Glutamatergic neuron (in vitro differentiated cells): ENCODE measurements around the gene SPATA18. TPM values are rescaled to one million over a fixed set of nuclear protein-coding genes. Genes with fewer than 3 reads are reported as not detected.

ENCODE experiments used
- DNase-seq: peaks from one replicate; pipeline ENCODE4 v3.0.0; 2022
- H3K27ac Mint-ChIP-seq: one replicate; pipeline ENCODE4 v1.8.0; 2020; ENCODE audit warnings: mild to moderate bottlenecking, mixed read lengths, inconsistent platforms; ENCODE audit not compliant: unreplicated experiment
- H3K27me3 Mint-ChIP-seq: one replicate; pipeline ENCODE4 v1.8.0; 2020; ENCODE audit warnings: mild to moderate bottlenecking, moderate library complexity, mixed read lengths, inconsistent platforms; ENCODE audit not compliant: unreplicated experiment
- H3K36me3 Mint-ChIP-seq: one replicate; pipeline ENCODE4 v1.8.0; 2020; ENCODE audit warnings: mild to moderate bottlenecking, mixed read lengths, inconsistent platforms; ENCODE audit not compliant: unreplicated experiment
- H3K4me1 Mint-ChIP-seq: one replicate; pipeline ENCODE4 v1.8.0; 2020; ENCODE audit warnings: mild to moderate bottlenecking, low read depth, mixed read lengths, inconsistent platforms; ENCODE audit not compliant: unreplicated experiment
- H3K4me3 Mint-ChIP-seq: one replicate; pipeline ENCODE4 v1.8.0; 2020; ENCODE audit warnings: mild to moderate bottlenecking, mixed read lengths, inconsistent platforms; ENCODE audit not compliant: unreplicated experiment
- H3K9me3 Mint-ChIP-seq: one replicate; pipeline ENCODE4 v1.8.0; 2020; ENCODE audit warnings: mild to moderate bottlenecking, moderate library complexity, mixed read lengths, inconsistent platforms; ENCODE audit not compliant: unreplicated experiment
- CTCF ChIP-seq: fragments of 200-600 bp; sonication (generic); IDR thresholded peaks from one replicate; pipeline ENCODE4 v1.5.0; 2021; ENCODE audit not compliant: partially characterized antibody, unreplicated experiment
- total RNA-seq: library from RNA; stranded (reverse); fragmentation: NEBNext Ultra II Directional; extraction: Animal tissue kit (Norgen Biotek cat#: 25700); gene quantifications from one replicate; pipeline ENCODE4 v1.2.1, GENCODE V29; 2021; ENCODE audit not compliant: unreplicated experiment

Gene SPATA18
- total RNA-seq, 1 donor from 2014 or later, result 3.9 TPM

GRCh38 chr4:52035190-52035589 lies 15.9 kb upstream of the SPATA18 start:
- Mint-ChIP-seq H3K36me3 (peaks cover 4% of the 10 kb centered on the region), H3K27me3 (peaks cover 10% of the 10 kb centered on the region), H3K27ac (no peak overlapping the region), H3K4me1 (peaks cover 34% of the 10 kb centered on the region), H3K9me3 (peaks cover 14% of the 10 kb centered on the region), H3K4me3 (peak overlapping the region; percentile 95)
- TF ChIP-seq CTCF, result no peak
- DNase-seq, result no peak

GRCh38 chr4:52036886-52037530 lies 14.1 kb upstream of the SPATA18 start:
- Mint-ChIP-seq H3K27ac (peak overlapping the region; percentile 98), H3K36me3 (peaks cover 4% of the 10 kb centered on the region), H3K27me3 (peaks cover 10% of the 10 kb centered on the region), H3K9me3 (peaks cover 14% of the 10 kb centered on the region), H3K4me3 (peak overlapping the region; percentile 95), H3K4me1 (peaks cover 34% of the 10 kb centered on the region)
- DNase-seq, result no peak
- no peak for TF ChIP-seq CTCF

- no peak for TF ChIP-seq CTCF
- Mint-ChIP-seq H3K4me3 (peak overlapping the region; percentile 95), H3K9me3 (peaks cover 14% of the 10 kb centered on the region), H3K4me1 (peaks cover 31% of the 10 kb centered on the region), H3K27ac (peak overlapping the region; percentile 98), H3K36me3 (peaks cover 4% of the 10 kb centered on the region), H3K27me3 (peaks cover 12% of the 10 kb centered on the region)
- peak; percentile 78 for DNase-seq
Measured at GRCh38 chr4:52037689-52038102, 13.4 kb upstream of the SPATA18 start.

- H3K4me1 Mint-ChIP-seq, result peaks cover 31% of the 10 kb centered on the region
- peak; percentile 93 for DNase-seq
- no peak for TF ChIP-seq CTCF
- H3K27me3 Mint-ChIP-seq, result peaks cover 12% of the 10 kb centered on the region
- H3K27ac Mint-ChIP-seq, result peak within 1 kb of the TSS; percentile 98
- H3K4me3 Mint-ChIP-seq, result peak within 1 kb of the TSS; percentile 95
- peaks cover 4% of the 10 kb centered on the region for H3K36me3 Mint-ChIP-seq
- peaks cover 14% of the 10 kb centered on the region for H3K9me3 Mint-ChIP-seq
Measured at GRCh38 chr4:52038103-52038912, 12.8 kb upstream of the SPATA18 start, which contains the start of gene SGCB. Gene SGCB, minus strand, starts transcription at chr4:52038299. Its CDS starts 40 bp downstream, at chr4:52038259.

- Mint-ChIP-seq H3K27ac (no peak overlapping the region), H3K4me1 (no peaks in the 10 kb centered on the region), H3K36me3 (no peaks in the 10 kb centered on the region), H3K9me3 (peaks cover 2% of the 10 kb centered on the region), H3K4me3 (no peak overlapping the region), H3K27me3 (peaks cover 3% of the 10 kb centered on the region)
- TF ChIP-seq CTCF, result no peak
- DNase-seq, result no peak
Measured at GRCh38 chr4:52045028-52045427, 6.1 kb upstream of the SPATA18 start.
